ENCODE results near the gene TREML4. TPM values are rescaled to one million over a fixed set of nuclear protein-coding genes. Genes with fewer than 3 reads are reported as not detected.
"Not testable (repeated sequence)": the region's sequence is repeated elsewhere in the genome, so short reads cannot be mapped to it uniquely, and the experiment has no call there.

Gene TREML4, protein sequence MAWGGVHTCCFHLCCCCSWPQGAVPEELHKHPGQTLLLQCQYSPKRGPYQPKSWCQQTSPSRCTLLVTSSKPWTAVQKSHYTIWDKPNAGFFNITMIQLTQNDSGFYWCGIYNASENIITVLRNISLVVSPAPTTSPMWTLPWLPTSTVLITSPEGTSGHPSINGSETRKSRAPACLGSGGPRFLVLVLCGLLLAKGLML
- not detected in 2 replicates for total RNA-seq (2014; rRNA removed; shearing (Covaris generic))

GRCh38 chr6:41228096-41228495, at the start of gene TREML4:
Gene TREML4 (plus strand): TSS chr6:41228349. CDS start chr6:41228428, 79 bp downstream.
- H3K36me3 ChIP-seq (replicated peaks; ENCODE audit: control insufficient read depth, insufficient read depth, low read length) = no peaks in the 10 kb centered on the region
- DNase-seq = no peak
- H3K4me3 ChIP-seq (ENCODE audit: insufficient read depth, low read depth, low read length) = no peak within 1 kb of the TSS
- no peaks in the 10 kb centered on the region for H3K27me3 ChIP-seq (ENCODE audit: control insufficient read depth, insufficient read depth, low read length)

DNA sequence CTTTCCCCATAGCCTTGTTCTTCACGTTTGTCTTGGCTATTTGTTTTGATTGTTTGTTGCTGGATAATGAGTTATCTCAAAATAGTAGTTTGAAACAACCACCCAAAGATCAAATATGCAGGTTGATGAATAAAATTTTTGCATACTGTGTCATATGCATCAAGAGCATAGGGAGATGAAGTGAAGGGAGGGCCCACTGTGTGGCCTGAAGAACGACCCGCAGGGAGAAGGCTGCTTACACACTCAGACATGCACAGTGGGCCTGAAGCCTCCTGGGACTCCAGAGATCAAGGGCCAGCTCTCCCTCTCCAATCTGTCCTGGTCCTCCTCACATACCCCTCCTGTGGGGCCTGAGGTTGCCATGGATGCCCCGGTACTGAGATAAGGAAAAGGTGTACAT, 49.0 kb upstream of the TREML4 start:
- Histone ChIP-seq H3K4me3 (ENCODE audit: insufficient read depth, low read depth, low read length) (no peak overlapping the region), H3K27me3 (ENCODE audit: control insufficient read depth, insufficient read depth, low read length) (no peaks in the 10 kb centered on the region)
- DNase-seq = no peak

DNA sequence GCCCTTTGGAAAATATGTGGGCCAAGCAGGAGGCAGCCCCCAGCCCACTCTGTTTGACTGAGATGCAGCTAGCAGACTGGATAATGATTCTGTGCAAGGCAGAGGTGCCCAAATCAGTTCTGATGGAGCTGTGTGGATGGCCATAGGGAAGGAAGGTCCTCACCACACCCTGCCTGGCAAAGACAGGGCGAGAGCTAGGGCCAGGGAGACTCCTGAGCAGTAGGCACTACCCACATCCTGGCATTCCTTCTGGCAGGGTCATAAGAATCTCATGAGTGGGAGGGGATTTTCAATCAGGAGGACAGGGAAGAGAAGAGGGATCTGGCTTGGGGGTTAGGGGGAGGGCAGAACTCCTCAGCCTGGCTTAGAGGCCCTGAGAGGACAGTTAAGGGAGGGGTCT, 46.6 kb upstream of the TREML4 start:
- Histone ChIP-seq H3K4me3 (ENCODE audit: insufficient read depth, low read depth, low read length) (no peak overlapping the region), H3K36me3 (replicated peaks; ENCODE audit: control insufficient read depth, insufficient read depth, low read length) (no peaks in the 10 kb centered on the region), H3K27me3 (ENCODE audit: control insufficient read depth, insufficient read depth, low read length) (no peaks in the 10 kb centered on the region)
- DNase-seq = no peak

More for the DNA sequence above, 49.0 kb upstream of the TREML4 start:
- no peaks in the 10 kb centered on the region for H3K36me3 ChIP-seq (replicated peaks; ENCODE audit: control insufficient read depth, insufficient read depth, low read length)

GRCh38 chr6:41182069-41183034, 45.8 kb upstream of the TREML4 start:
- DNase-seq = peak; percentile 75
- Histone ChIP-seq H3K4me3 (ENCODE audit: insufficient read depth, low read depth, low read length) (no peak overlapping the region), H3K27me3 (ENCODE audit: control insufficient read depth, insufficient read depth, low read length) (no peaks in the 10 kb centered on the region), H3K36me3 (replicated peaks; ENCODE audit: control insufficient read depth, insufficient read depth, low read length) (no peaks in the 10 kb centered on the region)

- Histone ChIP-seq H3K36me3 (replicated peaks; ENCODE audit: control insufficient read depth, insufficient read depth, low read length) (no peaks in the 10 kb centered on the region), H3K4me3 (ENCODE audit: insufficient read depth, low read depth, low read length) (no peak overlapping the region), H3K27me3 (ENCODE audit: control insufficient read depth, insufficient read depth, low read length) (no peaks in the 10 kb centered on the region)
- no peak for DNase-seq
Measured at GRCh38 chr6:41184761-41185160, 43.4 kb upstream of the TREML4 start.

DNA sequence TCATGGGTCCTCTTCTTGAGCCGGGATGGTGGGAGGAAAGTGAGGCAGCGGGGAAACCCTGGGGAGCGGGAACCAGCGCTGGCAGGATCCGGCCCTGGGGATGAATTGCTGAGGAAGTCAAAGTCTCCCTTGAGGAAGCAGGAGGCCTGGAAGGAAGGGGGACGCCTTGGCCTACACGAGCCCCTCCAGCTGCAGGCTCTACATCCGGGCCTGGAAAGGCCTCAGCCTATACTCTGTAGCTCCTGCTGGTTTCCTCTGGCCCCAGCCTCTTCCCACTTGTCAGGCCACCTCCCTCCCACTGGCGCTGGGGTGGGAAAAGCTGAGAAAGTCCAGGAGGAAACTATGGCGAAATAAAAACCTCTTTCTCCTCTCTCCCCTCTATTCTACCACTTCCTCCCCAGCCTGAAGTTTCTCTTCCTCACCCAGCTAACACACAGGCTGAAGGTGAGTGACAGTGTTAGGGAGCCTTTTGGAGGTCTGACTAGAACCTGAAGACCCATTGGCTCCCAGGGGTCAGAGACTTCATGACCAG, 42.1 kb upstream of the TREML4 start:
- no peak overlapping the region for H3K4me3 ChIP-seq (ENCODE audit: insufficient read depth, low read depth, low read length)
- H3K36me3 ChIP-seq (replicated peaks; ENCODE audit: control insufficient read depth, insufficient read depth, low read length) = no peaks in the 10 kb centered on the region
- H3K27me3 ChIP-seq (ENCODE audit: control insufficient read depth, insufficient read depth, low read length) = no peaks in the 10 kb centered on the region
- no peak for DNase-seq

GRCh38 chr6:41187924-41188886, 39.9 kb upstream of the TREML4 start:
- Histone ChIP-seq H3K36me3 (replicated peaks; ENCODE audit: control insufficient read depth, insufficient read depth, low read length) (no peaks in the 10 kb centered on the region), H3K27me3 (ENCODE audit: control insufficient read depth, insufficient read depth, low read length) (no peaks in the 10 kb centered on the region; the same call in 1 of the 2 replicates), H3K4me3 (ENCODE audit: insufficient read depth, low read depth, low read length) (no peak overlapping the region)
- no peak for DNase-seq

DNA sequence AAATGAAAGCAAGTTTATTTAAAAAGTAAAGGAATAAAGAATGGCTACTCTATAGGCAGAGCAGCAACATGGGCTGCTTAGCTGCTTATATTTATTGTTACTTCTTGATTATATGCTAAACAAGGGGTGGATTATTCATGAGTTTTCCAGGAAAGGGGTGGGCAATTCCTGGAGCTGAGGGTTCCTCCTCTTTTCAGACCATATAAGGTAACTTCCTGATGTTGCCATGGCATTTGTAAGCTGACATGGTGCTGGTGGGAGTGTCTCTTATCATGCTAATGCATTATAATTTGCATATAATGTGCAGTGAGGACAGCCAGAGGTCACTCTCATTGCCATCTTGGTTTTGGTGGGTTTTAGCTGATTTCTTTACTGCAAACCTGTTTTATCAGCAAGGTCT, 39.1 kb upstream of the TREML4 start:
- not testable (repeated sequence) for DNase-seq; H3K36me3 ChIP-seq (replicated peaks; ENCODE audit: control insufficient read depth, insufficient read depth, low read length); H3K4me3 ChIP-seq (ENCODE audit: insufficient read depth, low read depth, low read length); H3K27me3 ChIP-seq (ENCODE audit: control insufficient read depth, insufficient read depth, low read length)

DNA sequence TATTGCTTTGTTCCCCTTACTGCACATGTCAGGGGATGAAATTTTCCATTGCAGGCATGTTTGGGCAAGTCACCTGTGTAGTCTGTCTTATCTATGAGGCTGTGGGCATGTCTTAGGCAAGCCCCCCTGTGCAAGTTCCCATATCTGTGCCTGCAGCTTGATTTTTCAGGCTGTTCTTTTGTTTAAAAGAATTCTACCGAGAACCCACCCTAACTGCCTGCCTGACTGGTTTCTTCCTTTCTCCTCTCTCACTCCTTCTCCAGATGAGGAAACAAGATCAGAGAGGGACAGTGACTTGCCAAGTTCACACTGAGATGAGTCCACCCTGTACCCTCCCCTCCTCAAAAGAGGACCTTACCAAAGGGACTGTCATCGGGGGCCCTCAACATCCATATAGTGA, 38.2 kb upstream of the TREML4 start:
- Histone ChIP-seq H3K4me3 (ENCODE audit: insufficient read depth, low read depth, low read length) (no peak overlapping the region), H3K36me3 (replicated peaks; ENCODE audit: control insufficient read depth, insufficient read depth, low read length) (no peaks in the 10 kb centered on the region), H3K27me3 (ENCODE audit: control insufficient read depth, insufficient read depth, low read length) (no peaks in the 10 kb centered on the region; the same call in 1 of the 2 replicates)
- no peak for DNase-seq

DNA sequence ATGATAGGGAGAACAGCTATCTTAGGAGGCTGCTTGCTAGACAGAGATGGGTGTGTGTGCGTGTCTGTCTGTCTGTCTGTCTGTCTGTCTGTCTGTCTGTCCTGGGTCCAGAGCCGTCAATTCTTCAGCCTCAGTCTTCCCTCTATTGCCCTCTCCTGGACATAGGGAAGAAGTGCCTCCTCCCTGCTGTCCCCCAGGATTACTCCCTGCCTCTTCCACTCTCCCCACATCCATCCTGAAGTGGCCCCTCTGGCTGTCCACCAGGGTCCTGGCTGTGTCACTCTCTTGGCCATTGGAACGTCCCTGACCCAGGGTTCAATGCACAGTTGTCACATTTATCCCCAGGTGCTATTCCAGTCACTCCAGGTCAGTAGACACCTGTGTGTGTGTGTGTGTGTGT, 37.4 kb upstream of the TREML4 start:
- Histone ChIP-seq H3K36me3 (replicated peaks; ENCODE audit: control insufficient read depth, insufficient read depth, low read length) (no peaks in the 10 kb centered on the region), H3K4me3 (ENCODE audit: insufficient read depth, low read depth, low read length) (no peak overlapping the region), H3K27me3 (ENCODE audit: control insufficient read depth, insufficient read depth, low read length) (no peaks in the 10 kb centered on the region; the same call in 1 of the 2 replicates)
- peak; percentile 59 for DNase-seq

DNA sequence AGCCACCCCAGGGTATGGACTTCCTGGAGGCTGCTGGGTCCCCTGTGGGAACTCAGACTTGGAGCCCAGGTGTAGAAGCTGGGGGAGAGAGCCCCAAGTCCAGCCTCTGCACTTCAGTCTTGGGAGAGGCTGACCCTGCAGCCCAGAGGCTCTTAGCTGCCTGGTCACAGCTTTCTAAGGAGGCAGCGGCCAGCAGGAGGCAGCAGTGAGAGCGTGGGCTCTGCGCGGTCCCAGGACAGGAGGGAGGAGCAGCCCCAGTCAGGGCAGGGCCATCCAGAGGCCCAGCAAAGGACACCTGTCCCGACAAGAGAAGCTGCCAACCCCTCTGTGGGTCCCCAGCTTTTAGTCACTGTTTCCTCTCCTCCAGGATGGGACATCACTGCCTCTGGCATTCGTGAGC, 36.6 kb upstream of the TREML4 start:
- DNase-seq = peak; percentile 90
- Histone ChIP-seq H3K4me3 (ENCODE audit: insufficient read depth, low read depth, low read length) (no peak overlapping the region), H3K27me3 (ENCODE audit: control insufficient read depth, insufficient read depth, low read length) (no peaks in the 10 kb centered on the region; the same call in 1 of the 2 replicates), H3K36me3 (replicated peaks; ENCODE audit: control insufficient read depth, insufficient read depth, low read length) (no peaks in the 10 kb centered on the region)

DNA sequence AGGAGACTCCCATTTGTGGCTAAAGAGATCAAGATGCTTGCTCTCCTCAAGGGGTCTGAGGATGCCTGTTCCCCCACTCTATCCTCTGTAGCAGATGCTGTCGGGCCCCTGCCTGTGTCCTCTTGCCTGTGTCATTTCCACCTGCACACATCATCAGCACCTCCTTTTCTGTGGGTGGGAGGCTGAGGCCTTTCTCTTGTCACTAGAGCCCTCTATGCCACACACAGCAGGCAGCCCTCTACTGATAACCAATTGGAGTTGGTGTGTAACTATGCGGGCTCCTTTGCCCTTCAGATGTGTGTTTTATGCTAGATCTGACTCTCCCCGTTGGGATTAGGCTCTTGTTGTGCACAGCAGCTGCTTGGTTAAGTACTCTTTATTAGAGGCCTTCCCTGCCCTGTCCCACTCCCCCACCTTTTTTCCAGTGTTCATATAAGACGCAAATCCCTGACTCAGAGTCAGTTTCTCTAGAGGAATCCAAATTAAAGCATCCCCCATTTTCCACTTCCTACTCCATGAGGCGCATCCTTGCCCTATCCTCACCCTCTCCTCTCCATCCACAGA, 34.9 kb upstream of the TREML4 start:
- Histone ChIP-seq H3K36me3 (replicated peaks; ENCODE audit: control insufficient read depth, insufficient read depth, low read length) (no peaks in the 10 kb centered on the region), H3K4me3 (ENCODE audit: insufficient read depth, low read depth, low read length) (no peak overlapping the region)
- no peak for DNase-seq

DNA sequence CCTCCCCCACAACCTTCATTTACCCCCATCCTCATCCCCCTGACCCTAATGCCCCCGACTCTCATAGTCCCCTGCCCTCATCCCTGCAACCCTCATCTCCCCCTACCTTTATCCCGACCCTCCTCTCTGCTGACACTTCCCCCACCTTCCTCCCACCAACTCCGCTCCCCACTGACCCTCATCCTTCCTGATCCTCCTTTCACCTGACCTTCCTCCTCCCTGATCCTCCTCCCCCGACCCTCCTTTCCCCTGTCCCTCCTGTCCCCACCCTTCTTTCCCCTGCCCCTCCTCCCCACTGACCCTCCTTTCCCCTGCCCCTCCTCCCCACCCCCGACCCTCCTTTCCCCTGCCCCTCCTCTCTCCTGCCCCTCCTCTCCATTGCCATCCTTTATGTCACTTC, 34.3 kb upstream of the TREML4 start:
- DNase-seq = no peak
- Histone ChIP-seq H3K36me3 (replicated peaks; ENCODE audit: control insufficient read depth, insufficient read depth, low read length) (no peaks in the 10 kb centered on the region), H3K4me3 (ENCODE audit: insufficient read depth, low read depth, low read length) (no peak overlapping the region), H3K27me3 (ENCODE audit: control insufficient read depth, insufficient read depth, low read length) (no peaks in the 10 kb centered on the region; the same call in 1 of the 2 replicates)

More for the DNA sequence above, 34.9 kb upstream of the TREML4 start:
- no peaks in the 10 kb centered on the region; the same call in 1 of the 2 replicates for H3K27me3 ChIP-seq (ENCODE audit: control insufficient read depth, insufficient read depth, low read length)

Data from H7 (cell line).